SJCRH30 (cell line): ENCODE results near the gene CEMIP. TPM values are rescaled to one million over a fixed set of nuclear protein-coding genes. Genes with fewer than 3 reads are reported as not detected.

ENCODE experiments used
- DNase-seq, 2 experiments: peaks; one replicate each; pipeline ENCODE4 v3.0.0-alpha.2; 2015 to 2020
- H3K27ac ChIP-seq: fragments of 250-450 bp; sonication (Bioruptor Pico); 2 replicates; pipeline ENCODE4 v1.5.1; 2020; ENCODE audit warnings: mild to moderate bottlenecking, moderate library complexity
- H3K27me3 ChIP-seq: fragments of 250-450 bp; sonication (Bioruptor Pico); 2 replicates; pipeline ENCODE4 v1.5.1; 2020; ENCODE audit warnings: mild to moderate bottlenecking, moderate library complexity
- H3K36me3 ChIP-seq: fragments of 250-450 bp; sonication (Bioruptor Pico); 2 replicates; pipeline ENCODE4 v1.5.1; 2020; ENCODE audit warnings: mild to moderate bottlenecking, moderate library complexity
- H3K4me1 ChIP-seq: fragments of 250-450 bp; sonication (Bioruptor Pico); 2 replicates; pipeline ENCODE4 v1.5.1; 2020; ENCODE audit warnings: mild to moderate bottlenecking, moderate library complexity
- H3K4me3 ChIP-seq: fragments of 250-450 bp; sonication (Bioruptor Pico); 2 replicates; pipeline ENCODE4 v1.5.1; 2020; ENCODE audit warnings: mild to moderate bottlenecking, moderate library complexity
- H3K9me3 ChIP-seq: fragments of 250-450 bp; sonication (Bioruptor Pico); replicated peaks from 2 replicates; pipeline ENCODE4 v1.5.1; 2020; ENCODE audit warnings: mild to moderate bottlenecking, moderate library complexity
- total RNA-seq: library from RNA; depleted of rRNA; stranded (reverse); fragments of >200 nt; shearing (Covaris generic); gene quantifications from 2 replicates; pipeline ENCODE4 v1.2.3, GENCODE V29; 2014

Gene CEMIP
- total RNA-seq, 1 experiment from 2014 or later: 0.20 TPM

GRCh38 chr15:80788536-80788935 lies 9.4 kb downstream of the CEMIP start:
- DNase-seq: no peak
- Histone ChIP-seq H3K9me3 (no peaks in the 10 kb centered on the region), H3K27ac (no peak overlapping the region)

GRCh38 chr15:80789296-80789695 lies 10.1 kb downstream of the CEMIP start:
- H3K27me3 ChIP-seq: peaks cover 7% of the 10 kb centered on the region; the same call in 1 of the 2 replicates
- no peaks in the 10 kb centered on the region for H3K9me3 ChIP-seq
- no peaks in the 10 kb centered on the region for H3K36me3 ChIP-seq
- no peak overlapping the region for H3K27ac ChIP-seq
- H3K4me3 ChIP-seq: no peak overlapping the region
- no peaks in the 10 kb centered on the region; the same call in 1 of the 2 replicates for H3K4me1 ChIP-seq
- DNase-seq: no peak

More at GRCh38 chr15:80788536-80788935, 9.4 kb downstream of the CEMIP start:
- H3K4me3 ChIP-seq: no peak overlapping the region
- peaks cover 7% of the 10 kb centered on the region; the same call in 1 of the 2 replicates for H3K27me3 ChIP-seq
- H3K36me3 ChIP-seq: no peaks in the 10 kb centered on the region
- H3K4me1 ChIP-seq: no peaks in the 10 kb centered on the region; the same call in 1 of the 2 replicates

GRCh38 chr15:80789796-80790195 lies 10.6 kb downstream of the CEMIP start:
- H3K9me3 ChIP-seq: no peaks in the 10 kb centered on the region
- H3K27me3 ChIP-seq: peaks cover 7% of the 10 kb centered on the region; the same call in 1 of the 2 replicates
- H3K36me3 ChIP-seq: no peaks in the 10 kb centered on the region
- H3K4me3 ChIP-seq: no peak overlapping the region
- no peaks in the 10 kb centered on the region; the same call in 1 of the 2 replicates for H3K4me1 ChIP-seq
- peak in 1 of 2 experiments; percentile 27 for DNase-seq
- H3K27ac ChIP-seq: no peak overlapping the region

- Histone ChIP-seq H3K36me3 (no peaks in the 10 kb centered on the region), H3K4me3 (no peak overlapping the region), H3K27ac (no peak overlapping the region), H3K9me3 (no peaks in the 10 kb centered on the region), H3K4me1 (no peaks in the 10 kb centered on the region; the same call in 1 of the 2 replicates), H3K27me3 (peaks cover 7% of the 10 kb centered on the region; the same call in 1 of the 2 replicates)
- no peak for DNase-seq
Measured at GRCh38 chr15:80790236-80790635, 11.1 kb downstream of the CEMIP start.

DNA sequence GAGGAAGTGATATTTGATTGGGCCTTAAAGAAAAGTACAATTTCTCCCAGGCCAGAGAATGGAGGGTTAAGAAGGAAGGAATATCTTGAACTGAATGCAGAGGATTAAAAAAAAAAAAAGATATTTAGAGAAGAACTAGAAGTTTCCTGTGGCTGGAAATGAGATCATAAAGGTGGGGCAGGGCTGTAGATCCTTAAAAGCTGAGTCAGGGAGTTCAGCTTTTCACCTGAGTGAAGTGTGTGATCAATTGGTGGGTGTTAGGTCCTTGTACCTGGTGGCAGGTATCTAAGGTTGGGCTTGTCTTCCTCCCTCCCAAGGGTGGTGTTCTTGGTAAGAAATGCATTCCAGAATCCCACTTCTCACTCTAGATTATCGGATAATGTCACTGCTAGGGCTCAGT lies 11.8 kb downstream of the CEMIP start:
- no peak overlapping the region for H3K27ac ChIP-seq
- H3K9me3 ChIP-seq: no peaks in the 10 kb centered on the region
- H3K4me1 ChIP-seq: no peaks in the 10 kb centered on the region; the same call in 1 of the 2 replicates
- peaks cover 7% of the 10 kb centered on the region; the same call in 1 of the 2 replicates for H3K27me3 ChIP-seq
- H3K4me3 ChIP-seq: no peak overlapping the region
- no peaks in the 10 kb centered on the region for H3K36me3 ChIP-seq
- no peak for DNase-seq

DNA sequence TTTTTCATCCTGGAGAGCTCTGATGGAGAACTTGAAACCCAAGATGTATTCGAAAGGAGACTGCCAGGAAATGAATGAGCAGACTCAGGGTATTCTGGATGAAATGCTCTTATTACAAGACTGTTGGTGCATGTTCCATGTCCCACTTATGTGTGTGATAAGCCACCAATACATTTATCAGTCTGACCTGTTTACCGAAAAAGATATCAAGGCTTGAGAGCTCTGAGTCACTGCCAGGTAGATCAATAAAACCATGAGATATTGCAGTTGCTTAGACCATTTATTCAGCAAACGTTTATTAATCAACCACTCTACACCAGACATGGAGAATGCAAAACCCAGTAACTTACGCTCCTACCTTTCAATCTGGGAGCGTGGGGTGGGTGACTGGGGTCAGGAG lies 17.2 kb downstream of the CEMIP start:
- no peaks in the 10 kb centered on the region for H3K36me3 ChIP-seq
- no peak for DNase-seq

GRCh38 chr15:80798911-80799310 lies 19.7 kb downstream of the CEMIP start:
- Histone ChIP-seq H3K4me3 (no peak overlapping the region), H3K9me3 (no peaks in the 10 kb centered on the region), H3K4me1 (no peaks in the 10 kb centered on the region; the same call in 1 of the 2 replicates), H3K27ac (no peak overlapping the region), H3K36me3 (no peaks in the 10 kb centered on the region), H3K27me3 (no peaks in the 10 kb centered on the region)
- no peak for DNase-seq

More for the DNA sequence above, 17.2 kb downstream of the CEMIP start:
- no peak overlapping the region for H3K4me3 ChIP-seq
- H3K9me3 ChIP-seq: no peaks in the 10 kb centered on the region
- H3K27me3 ChIP-seq: peaks cover 3% of the 10 kb centered on the region; the same call in 1 of the 2 replicates
- H3K27ac ChIP-seq: no peak overlapping the region
- H3K4me1 ChIP-seq: no peaks in the 10 kb centered on the region

DNA sequence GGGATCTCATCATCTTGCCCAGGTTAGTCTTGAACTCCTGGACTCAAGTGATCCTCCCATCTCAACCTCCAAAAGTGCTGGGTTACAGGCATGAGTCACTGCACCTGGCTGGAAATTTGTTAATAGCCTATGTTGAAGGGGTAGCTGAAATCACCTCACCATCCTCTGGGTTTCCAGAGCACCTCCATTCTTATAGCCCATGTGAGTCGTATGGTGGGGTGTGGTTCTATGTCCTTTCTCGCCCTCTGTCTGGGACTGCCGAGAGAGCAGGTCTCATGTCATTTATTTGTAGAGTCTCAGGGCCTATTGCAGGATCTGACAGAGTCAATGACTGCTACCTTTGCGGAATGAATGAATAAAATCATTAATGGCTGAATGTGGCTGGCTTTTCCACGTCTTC lies 20.9 kb downstream of the CEMIP start:
- Histone ChIP-seq H3K9me3 (no peaks in the 10 kb centered on the region), H3K27me3 (no peaks in the 10 kb centered on the region), H3K36me3 (no peaks in the 10 kb centered on the region), H3K4me1 (no peaks in the 10 kb centered on the region; the same call in 1 of the 2 replicates), H3K4me3 (no peak overlapping the region), H3K27ac (no peak overlapping the region)
- no peak for DNase-seq

DNA sequence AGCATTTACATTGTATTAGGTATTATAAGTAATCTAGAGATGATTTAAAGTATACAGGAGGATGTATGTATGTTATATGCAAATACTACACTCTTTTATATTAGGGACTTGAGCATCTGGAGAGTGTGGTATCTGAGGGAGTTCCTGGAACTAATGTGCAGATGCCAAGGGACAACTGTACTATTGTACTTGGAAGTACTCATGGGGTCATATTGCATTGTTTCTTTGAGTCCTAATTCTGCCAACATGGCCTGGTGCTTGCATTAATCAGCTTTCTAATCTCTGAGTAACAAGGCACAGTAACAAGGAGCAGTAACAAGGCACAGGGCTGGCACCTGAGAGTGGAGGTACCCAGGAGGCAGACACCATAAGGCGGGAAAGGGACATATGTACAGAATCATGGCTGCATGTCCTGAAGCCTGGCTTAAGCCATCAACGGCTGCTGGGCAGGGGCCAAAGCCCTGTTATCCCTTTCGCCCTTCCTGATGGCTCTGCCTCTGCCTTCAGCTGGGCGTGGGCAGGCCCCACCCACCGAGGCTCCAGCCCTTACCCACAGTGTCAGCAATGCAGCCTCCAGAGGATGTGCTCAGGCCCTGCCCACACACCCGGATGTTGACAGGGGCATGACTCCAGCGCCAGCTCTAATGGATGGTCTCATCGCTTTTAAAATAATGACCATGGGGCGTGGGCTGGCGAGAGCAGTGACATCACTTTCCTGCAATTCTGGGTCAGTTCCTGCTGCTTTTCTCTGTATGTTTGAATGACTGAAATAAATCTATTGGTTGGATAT lies 22.9 kb downstream of the CEMIP start:
- Histone ChIP-seq H3K4me3 (no peak overlapping the region), H3K27me3 (no peaks in the 10 kb centered on the region), H3K4me1 (no peaks in the 10 kb centered on the region; the same call in 1 of the 2 replicates), H3K27ac (no peak overlapping the region), H3K9me3 (no peaks in the 10 kb centered on the region), H3K36me3 (no peaks in the 10 kb centered on the region)
- DNase-seq: peak in 1 of 2 experiments; percentile 26

- Histone ChIP-seq H3K36me3 (no peaks in the 10 kb centered on the region), H3K9me3 (no peaks in the 10 kb centered on the region), H3K27me3 (no peaks in the 10 kb centered on the region), H3K4me3 (no peak overlapping the region), H3K27ac (no peak overlapping the region), H3K4me1 (no peaks in the 10 kb centered on the region; the same call in 1 of the 2 replicates)
- DNase-seq: no peak
Measured at GRCh38 chr15:80803580-80804525, 24.7 kb downstream of the CEMIP start.

DNA sequence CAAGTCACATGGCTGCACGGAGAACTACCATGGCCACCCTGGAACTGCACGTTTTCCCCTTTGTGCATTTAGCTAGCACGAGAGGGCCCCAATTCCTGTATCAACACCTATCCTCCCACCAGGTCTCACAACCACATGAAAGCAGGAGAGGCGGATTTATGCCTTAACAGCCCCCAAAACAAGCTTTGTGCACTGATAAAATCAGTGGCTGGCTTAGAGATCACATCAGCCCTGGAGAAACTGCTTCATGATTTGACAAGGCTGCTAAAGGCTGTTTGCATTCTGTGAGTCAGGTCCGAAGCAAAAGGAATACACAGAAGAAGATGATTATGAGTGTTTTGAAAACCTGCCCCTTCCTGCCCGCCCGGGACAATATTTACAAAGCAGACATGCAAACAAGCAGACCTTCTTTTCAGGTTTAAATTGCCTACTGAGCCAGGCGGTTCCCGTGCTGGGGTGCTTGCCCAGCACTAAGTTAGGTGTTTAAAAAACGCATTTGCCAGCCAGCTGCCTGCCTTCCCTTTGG lies 25.9 kb downstream of the CEMIP start:
- Histone ChIP-seq H3K27ac (no peak overlapping the region), H3K4me3 (no peak overlapping the region), H3K9me3 (no peaks in the 10 kb centered on the region), H3K4me1 (no peaks in the 10 kb centered on the region; the same call in 1 of the 2 replicates), H3K27me3 (no peaks in the 10 kb centered on the region), H3K36me3 (no peaks in the 10 kb centered on the region)
- DNase-seq: no peak

- Histone ChIP-seq H3K36me3 (no peaks in the 10 kb centered on the region), H3K4me1 (no peaks in the 10 kb centered on the region), H3K4me3 (no peak overlapping the region)
Measured at GRCh38 chr15:80811781-80812315, 32.7 kb downstream of the CEMIP start.

GRCh38 chr15:80815106-80815505 lies 35.9 kb downstream of the CEMIP start:
- H3K27ac ChIP-seq: no peak overlapping the region
- no peaks in the 10 kb centered on the region; the same call in 1 of the 2 replicates for H3K27me3 ChIP-seq
- no peaks in the 10 kb centered on the region for H3K4me1 ChIP-seq
- no peak overlapping the region for H3K4me3 ChIP-seq
- no peak for DNase-seq
- no peaks in the 10 kb centered on the region for H3K36me3 ChIP-seq
- H3K9me3 ChIP-seq: no peaks in the 10 kb centered on the region

More at GRCh38 chr15:80811781-80812315, 32.7 kb downstream of the CEMIP start:
- Histone ChIP-seq H3K27me3 (no peaks in the 10 kb centered on the region; the same call in 1 of the 2 replicates), H3K9me3 (no peaks in the 10 kb centered on the region), H3K27ac (no peak overlapping the region)
- no peak for DNase-seq

GRCh38 chr15:80816049-80816653 lies 37.0 kb downstream of the CEMIP start:
- Histone ChIP-seq H3K36me3 (no peaks in the 10 kb centered on the region), H3K4me3 (no peak overlapping the region), H3K4me1 (no peaks in the 10 kb centered on the region), H3K27ac (no peak overlapping the region), H3K27me3 (no peaks in the 10 kb centered on the region; the same call in 1 of the 2 replicates), H3K9me3 (no peaks in the 10 kb centered on the region)
- no peak for DNase-seq
